Keratinocyte (primary cell): ENCODE results near the gene SLC12A1. TPM values are rescaled to one million over a fixed set of nuclear protein-coding genes. Genes with fewer than 3 reads are reported as not detected.

Source experiments
- DNase-seq: peaks from one replicate; pipeline ENCODE4 v3.0.0-alpha.2; 2011; ENCODE audit warnings: low read depth, missing footprints, low spot score
- FAIRE-seq: peaks from 2 replicates; lab custom pipeline; 2011; peaks lifted over from hg19 to GRCh38; lab: Jason Lieb, UNC
- H2AFZ ChIP-seq: 2 replicates; pipeline ENCODE4 v1.6.0; 2012; ENCODE audit warnings: low read length, control low read depth, inconsistent platforms; ENCODE audit not compliant: control insufficient read depth
- H3K27ac ChIP-seq: 2 replicates; pipeline ENCODE4 v1.5.1; 2011; ENCODE audit warnings: low read length; ENCODE audit not compliant: control insufficient read depth, insufficient read depth
- H3K27me3 ChIP-seq: 3 replicates; pipeline ENCODE4 v1.6.0; 2011; ENCODE audit warnings: low read length; ENCODE audit not compliant: control insufficient read depth, insufficient read depth; ENCODE audit errors: extremely low read depth
- H3K36me3 ChIP-seq, 2 experiments: 2 replicates in 1 of 2; 3 replicates in 1 of 2; pipeline ENCODE4 v1.5.1; 2011; ENCODE audit warnings: low read length in 2 of 2, mild to moderate bottlenecking in 1 of 2; ENCODE audit not compliant: control insufficient read depth in 2 of 2, insufficient read depth in 2 of 2; ENCODE audit errors: extremely low read depth in 1 of 2
- H3K4me1 ChIP-seq: 3 replicates; pipeline ENCODE4 v1.5.1; 2011; ENCODE audit warnings: low read length; ENCODE audit not compliant: control insufficient read depth, insufficient read depth; ENCODE audit errors: extremely low read depth
- H3K4me2 ChIP-seq: 3 replicates; pipeline ENCODE4 v1.6.0; 2011; ENCODE audit warnings: low read depth, low read length; ENCODE audit not compliant: control insufficient read depth, insufficient read depth; ENCODE audit errors: extremely low read depth
- H3K4me3 ChIP-seq, 3 experiments: fragments of 200-600 bp in 1 of 3; sonication (generic) in 1 of 3; 2 replicates in 2 of 3; 3 replicates in 1 of 3; pipeline ENCODE4 v1.5.1; 2011 to 2016; ENCODE audit warnings: low read length in 3 of 3, mild to moderate bottlenecking in 3 of 3, control low read depth in 2 of 3, inconsistent platforms in 1 of 3, low read depth in 1 of 3, mixed read lengths in 1 of 3, mixed run types in 1 of 3, moderate library complexity in 1 of 3; ENCODE audit not compliant: control insufficient read depth in 2 of 3, insufficient read depth in 2 of 3; ENCODE audit errors: extremely low read depth in 1 of 3
- H3K79me2 ChIP-seq: 2 replicates; pipeline ENCODE4 v1.6.0; 2012; ENCODE audit warnings: low read length; ENCODE audit not compliant: control insufficient read depth, insufficient read depth
- H3K9ac ChIP-seq: 3 replicates; pipeline ENCODE4 v1.6.0; 2011; ENCODE audit warnings: low read length; ENCODE audit not compliant: control insufficient read depth, insufficient read depth; ENCODE audit errors: extremely low read depth
- H3K9me1 ChIP-seq: 3 replicates; pipeline ENCODE4 v1.6.0; 2011; ENCODE audit warnings: low read length; ENCODE audit not compliant: control insufficient read depth, insufficient read depth; ENCODE audit errors: extremely low read depth
- H3K9me3 ChIP-seq: 2 replicates; pipeline ENCODE4 v1.5.1; 2012; ENCODE audit warnings: low read depth, low read length; ENCODE audit not compliant: control insufficient read depth
- H4K20me1 ChIP-seq: 3 replicates; pipeline ENCODE4 v1.6.0; 2011; ENCODE audit warnings: low read length; ENCODE audit not compliant: control insufficient read depth, insufficient read depth; ENCODE audit errors: extremely low read depth
- EZH2 ChIP-seq: IDR thresholded peaks from one replicate; pipeline ENCODE4 v1.6.1; 2012; ENCODE audit warnings: inconsistent platforms, mild to moderate bottlenecking, low read length, moderate library complexity
- dilution Hi-C: fragments of 300-500 bp; cut with MboI; formaldehyde crosslinking; loops from one replicate; pipeline ENCODE4 v1.7.0; 2020; ENCODE audit warnings: low sequenced_read_pairs; ENCODE audit not compliant: extremely low pct_ligation_motif_present
- polyA plus RNA-seq, 5 experiments: library from polyadenylated mRNA; depleted of rRNA in 3 of 5; stranded (reverse) in 3 of 5; stranded (forward) in 1 of 5; unstranded in 1 of 5; fragments of >200 nt; gene quantifications; 1 replicate in 1 of 5; 2 replicates in 3 of 5; 3 replicates in 1 of 5; pipeline versions ENCODE4 v1.2.1 to v1.2.3, GENCODE V29; 2011 to 2012; ENCODE audit warnings: missing spikeins in 2 of 5, low read depth in 1 of 5, low replicate concordance in 1 of 5
- TF ChIP-seq, protein P1 (sequence below), 3 experiments: IDR thresholded peaks in 1 of 3; conservative IDR thresholded peaks in 1 of 3; optimal IDR thresholded peaks in 1 of 3; 2 replicates in 2 of 3; 3 replicates in 1 of 3; pipeline versions ENCODE3 to v1.5.1; 2011; ENCODE audit warnings: low read length in 3 of 3, mild to moderate bottlenecking in 3 of 3, moderate library complexity in 2 of 3, control low read depth in 1 of 3, inconsistent platforms in 1 of 3; ENCODE audit not compliant: insufficient read depth in 2 of 3; ENCODE audit errors: extremely low read depth in 1 of 3

Gene SLC12A1
- polyA plus RNA-seq, 1 donor (not counting 4 experiments of a cell fraction or from before 2014, with no cell fraction given), result not detected

DNA sequence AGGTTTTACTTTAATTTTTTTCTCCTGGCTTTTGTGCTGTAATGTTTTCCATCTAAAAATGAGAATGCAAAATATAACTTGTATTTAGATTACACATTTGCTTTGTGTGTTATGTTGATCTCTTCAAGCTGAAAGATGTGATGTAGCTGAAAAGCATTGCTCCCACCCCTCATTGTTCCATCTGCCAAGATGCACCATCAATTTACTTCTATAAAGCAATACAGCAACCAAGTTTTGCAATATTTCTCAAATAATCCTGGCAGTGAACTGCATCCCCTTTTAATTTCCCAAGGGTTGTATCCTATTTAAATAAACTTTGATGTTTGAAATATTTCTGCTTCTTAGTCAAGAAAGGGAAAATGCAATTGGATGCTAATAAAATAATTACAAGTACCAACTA lies 72.6 kb downstream of the SLC12A1 start:
- dilution Hi-C loops, result no loop called here
- TF ChIP-seq, protein P1, sequence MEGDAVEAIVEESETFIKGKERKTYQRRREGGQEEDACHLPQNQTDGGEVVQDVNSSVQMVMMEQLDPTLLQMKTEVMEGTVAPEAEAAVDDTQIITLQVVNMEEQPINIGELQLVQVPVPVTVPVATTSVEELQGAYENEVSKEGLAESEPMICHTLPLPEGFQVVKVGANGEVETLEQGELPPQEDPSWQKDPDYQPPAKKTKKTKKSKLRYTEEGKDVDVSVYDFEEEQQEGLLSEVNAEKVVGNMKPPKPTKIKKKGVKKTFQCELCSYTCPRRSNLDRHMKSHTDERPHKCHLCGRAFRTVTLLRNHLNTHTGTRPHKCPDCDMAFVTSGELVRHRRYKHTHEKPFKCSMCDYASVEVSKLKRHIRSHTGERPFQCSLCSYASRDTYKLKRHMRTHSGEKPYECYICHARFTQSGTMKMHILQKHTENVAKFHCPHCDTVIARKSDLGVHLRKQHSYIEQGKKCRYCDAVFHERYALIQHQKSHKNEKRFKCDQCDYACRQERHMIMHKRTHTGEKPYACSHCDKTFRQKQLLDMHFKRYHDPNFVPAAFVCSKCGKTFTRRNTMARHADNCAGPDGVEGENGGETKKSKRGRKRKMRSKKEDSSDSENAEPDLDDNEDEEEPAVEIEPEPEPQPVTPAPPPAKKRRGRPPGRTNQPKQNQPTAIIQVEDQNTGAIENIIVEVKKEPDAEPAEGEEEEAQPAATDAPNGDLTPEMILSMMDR (optimal IDR thresholded peaks at IDR 0.05 in 1 of 3, IDR thresholded peaks at IDR 0.05 in 1 of 3, conservative IDR thresholded peaks at IDR 0.05 in 1 of 3; ENCODE audit: extremely low read depth in 1 of 3, insufficient read depth in 2 of 3, low read length in 3 of 3), result no peak
- TF ChIP-seq EZH2, result no peak
- H3K4me2 ChIP-seq, result no peak overlapping the region
- H3K4me3 ChIP-seq, result no peak overlapping the region
- H3K27me3 ChIP-seq, result no peaks in the 10 kb centered on the region
- no peaks in the 10 kb centered on the region for H3K4me1 ChIP-seq
- H3K9me1 ChIP-seq, result no peaks in the 10 kb centered on the region
- H3K9ac ChIP-seq, result no peak overlapping the region
- no peak overlapping the region for H2AFZ ChIP-seq
- H4K20me1 ChIP-seq, result no peaks in the 10 kb centered on the region
- no peaks in the 10 kb centered on the region for H3K36me3 ChIP-seq
- no peak for FAIRE-seq
- no peak overlapping the region for H3K27ac ChIP-seq
- H3K79me2 ChIP-seq, result no peaks in the 10 kb centered on the region
- no peak for DNase-seq
- H3K9me3 ChIP-seq, result no peaks in the 10 kb centered on the region

DNA sequence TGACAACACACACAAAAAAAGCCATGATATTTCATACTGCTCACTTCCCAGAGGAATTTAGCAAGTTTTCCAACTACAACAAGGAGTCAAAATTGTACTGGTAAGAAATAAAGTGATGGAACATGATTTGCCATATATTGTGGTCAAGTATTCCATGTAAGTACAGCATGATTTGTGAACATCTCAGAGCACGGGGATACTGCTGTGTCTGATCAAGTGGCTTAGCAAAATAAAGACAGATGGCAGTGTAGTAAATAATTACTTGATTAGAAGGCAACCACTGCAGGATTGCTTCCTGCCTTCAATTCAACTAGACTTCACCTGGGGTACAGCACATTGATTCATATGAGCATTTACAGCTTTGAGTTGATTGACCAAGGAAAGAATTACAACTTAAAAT lies 73.5 kb downstream of the SLC12A1 start:
- no peaks in the 10 kb centered on the region for H3K4me1 ChIP-seq
- H3K9me3 ChIP-seq, result no peaks in the 10 kb centered on the region
- no peaks in the 10 kb centered on the region for H4K20me1 ChIP-seq
- H2AFZ ChIP-seq, result no peak overlapping the region
- DNase-seq (no peak), FAIRE-seq (no peak)
- no peak overlapping the region for H3K4me2 ChIP-seq
- H3K27me3 ChIP-seq, result no peaks in the 10 kb centered on the region
- no peak overlapping the region for H3K9ac ChIP-seq
- no peak overlapping the region for H3K27ac ChIP-seq
- dilution Hi-C loops, result no loop called here
- no peaks in the 10 kb centered on the region for H3K79me2 ChIP-seq
- H3K36me3 ChIP-seq, result no peaks in the 10 kb centered on the region
- no peak overlapping the region for H3K4me3 ChIP-seq
- no peaks in the 10 kb centered on the region for H3K9me1 ChIP-seq
- TF ChIP-seq, protein P1 (optimal IDR thresholded peaks at IDR 0.05 in 1 of 3, IDR thresholded peaks at IDR 0.05 in 1 of 3, conservative IDR thresholded peaks at IDR 0.05 in 1 of 3; ENCODE audit: extremely low read depth in 1 of 3, insufficient read depth in 2 of 3, low read length in 3 of 3), result no peak
- no peak for TF ChIP-seq EZH2
